WTC11 (cell line): Measurements from ENCODE around the gene HLA-C. TPM values are rescaled to one million over a fixed set of nuclear protein-coding genes. Genes with fewer than 3 reads are reported as not detected.

ENCODE experiments used
- ATAC-seq: fragments of 200-7000 bp; cut with Tn5 transposase; 2 replicates; pipeline ENCODE4 v1.10.0; 2021; ENCODE audit warnings: mild to moderate bottlenecking, moderate library complexity
- CTCF ChIA-PET: fragments of 300-600 bp; sonication (Branson Sonifier 250); formaldehyde crosslinking; loops from one replicate; lab custom pipeline; 2021; ENCODE audit warnings: antibody characterized with exemption; lab: Charles Lee
- POLR2A ChIA-PET: fragments of 350-600 bp; sonication (Branson Sonifier 250); formaldehyde crosslinking; loops from one replicate; lab custom pipeline; 2021; ENCODE audit warnings: antibody characterized with exemption; lab: Charles Lee
- DNase-seq: peaks from one replicate; pipeline ENCODE4 v3.0.0; 2021; ENCODE audit warnings: low spot score
- H3K27ac Mint-ChIP-seq: 2 replicates; pipeline ENCODE4 v1.8.0; 2021; ENCODE audit warnings: mixed read lengths
- H3K27me3 Mint-ChIP-seq: 2 replicates; pipeline ENCODE4 v1.8.0; 2021; ENCODE audit warnings: low read depth, mild to moderate bottlenecking, moderate library complexity, mixed read lengths
- H3K36me3 Mint-ChIP-seq: 2 replicates; pipeline ENCODE4 v1.8.0; 2021; ENCODE audit warnings: mixed read lengths
- H3K4me1 Mint-ChIP-seq: 2 replicates; pipeline ENCODE4 v1.8.0; 2022; ENCODE audit warnings: mixed read lengths
- H3K4me3 Mint-ChIP-seq: 2 replicates; pipeline ENCODE4 v1.8.0; 2021; ENCODE audit warnings: mild to moderate bottlenecking, moderate library complexity, mixed read lengths
- H3K9me3 Mint-ChIP-seq: 2 replicates; pipeline ENCODE4 v1.8.0; 2021; ENCODE audit warnings: mixed read lengths
- JAZF1 ChIP-seq: fragments of 250-450 bp; sonication (Bioruptor Pico); IDR thresholded peaks from 2 replicates; pipeline ENCODE4 v1.9.0; 2021; ENCODE audit warnings: moderate library complexity, mild to moderate bottlenecking, inconsistent platforms
- MXD4 ChIP-seq: fragments of 250-450 bp; sonication (Bioruptor Pico); IDR thresholded peaks from 2 replicates; pipeline ENCODE4 v1.8.0; 2021; ENCODE audit warnings: mild to moderate bottlenecking, moderate library complexity, borderline replicate concordance
- NFATC4 ChIP-seq: fragments of 250-450 bp; sonication (Bioruptor Pico); IDR thresholded peaks from 2 replicates; pipeline ENCODE4 v1.9.0; 2021; ENCODE audit warnings: mild to moderate bottlenecking
- NR2C2 ChIP-seq: sonication (generic); formaldehyde crosslinking; IDR thresholded peaks from 2 replicates; pipeline ENCODE4 v1.8.0; 2022; ENCODE audit warnings: mild to moderate bottlenecking, missing genetic modification reagents
- SMAD3 ChIP-seq: sonication (generic); formaldehyde crosslinking; IDR thresholded peaks from 2 replicates; pipeline ENCODE4 v1.8.0; 2022; ENCODE audit warnings: missing genetic modification reagents, mild to moderate bottlenecking, borderline replicate concordance
- SOX15 ChIP-seq: fragments of 250-450 bp; sonication (Bioruptor Pico); IDR thresholded peaks from 2 replicates; pipeline ENCODE4 v1.9.0; 2021; ENCODE audit warnings: mild to moderate bottlenecking
- SP1 ChIP-seq: sonication (generic); formaldehyde crosslinking; conservative IDR thresholded peaks from 2 replicates; pipeline ENCODE4 v1.8.1; 2022; ENCODE audit warnings: missing genetic modification reagents
- TEAD1 ChIP-seq: sonication (generic); formaldehyde crosslinking; IDR thresholded peaks from 2 replicates; pipeline ENCODE4 v1.8.0; 2022; ENCODE audit warnings: mild to moderate bottlenecking, missing genetic modification reagents
- ZNF396 ChIP-seq: fragments of 250-450 bp; sonication (Bioruptor Pico); IDR thresholded peaks from 2 replicates; pipeline ENCODE4 v1.8.0; 2021; ENCODE audit warnings: mild to moderate bottlenecking, moderate library complexity, borderline replicate concordance
- ZNF416 ChIP-seq: fragments of 250-450 bp; sonication (Bioruptor Pico); IDR thresholded peaks from 2 replicates; pipeline ENCODE4 v1.9.0; 2021; ENCODE audit warnings: mild to moderate bottlenecking, inconsistent platforms
- total RNA-seq: library from RNA; stranded (reverse); gene quantifications from 3 replicates; pipeline ENCODE4 v1.2.3, GENCODE V29; 2021
- TF ChIP-seq, protein P1 (sequence below): sonication (generic); formaldehyde crosslinking; IDR thresholded peaks from 2 replicates; pipeline ENCODE4 v1.8.1; 2022; ENCODE audit warnings: low read depth, mild to moderate bottlenecking, moderate library complexity, missing genetic modification reagents, borderline replicate concordance
- TF ChIP-seq, protein P2 (sequence below): sonication (generic); formaldehyde crosslinking; IDR thresholded peaks from 2 replicates; pipeline ENCODE4 v1.8.1; 2022; ENCODE audit warnings: missing genetic modification reagents, borderline replicate concordance
- TF ChIP-seq, protein P3 (sequence below): fragments of 250-450 bp; sonication (Bioruptor Pico); IDR thresholded peaks from 2 replicates; pipeline ENCODE4 v1.9.0; 2021; ENCODE audit warnings: mild to moderate bottlenecking, borderline replicate concordance

Gene HLA-C
- total RNA-seq, 1 experiment from 2014 or later, result 82.9 TPM

- Mint-ChIP-seq H3K27ac (peak overlapping the region; percentile 87; the same call in 1 of the 2 replicates), H3K9me3 (no peaks in the 10 kb centered on the region), H3K27me3 (peaks cover 54% of the 10 kb centered on the region), H3K4me1 (peaks cover 18% of the 10 kb centered on the region), H3K36me3 (peaks cover 27% of the 10 kb centered on the region), H3K4me3 (peak overlapping the region; percentile 88)
- DNase-seq (no peak), ATAC-seq (no peak)
- POLR2A ChIA-PET, result interaction anchor here (1.2 kb wide), 1 partner anchor 21 kb away, joined by 3 read pairs; no protein-coding TSS in a partner anchor
- TF ChIP-seq SMAD3 (CRISPR knock-in tag), result no peak
- TF ChIP-seq SP1 (CRISPR knock-in tag), result no peak
- CTCF ChIA-PET, result interaction anchor here (1.0 kb wide), 2 partner anchors 76 to 94 kb away, joined by 4 to 8 read pairs; no protein-coding TSS in a partner anchor
Observed at GRCh38 chr6:31272436-31272835, 544 bp upstream of the HLA-C start.

- CTCF ChIA-PET, result no interaction called here
- peak overlapping the region; percentile 88 for H3K4me3 Mint-ChIP-seq
- TF ChIP-seq NFATC4 (CRISPR knock-in tag), result no peak
- TF ChIP-seq, protein P1, sequence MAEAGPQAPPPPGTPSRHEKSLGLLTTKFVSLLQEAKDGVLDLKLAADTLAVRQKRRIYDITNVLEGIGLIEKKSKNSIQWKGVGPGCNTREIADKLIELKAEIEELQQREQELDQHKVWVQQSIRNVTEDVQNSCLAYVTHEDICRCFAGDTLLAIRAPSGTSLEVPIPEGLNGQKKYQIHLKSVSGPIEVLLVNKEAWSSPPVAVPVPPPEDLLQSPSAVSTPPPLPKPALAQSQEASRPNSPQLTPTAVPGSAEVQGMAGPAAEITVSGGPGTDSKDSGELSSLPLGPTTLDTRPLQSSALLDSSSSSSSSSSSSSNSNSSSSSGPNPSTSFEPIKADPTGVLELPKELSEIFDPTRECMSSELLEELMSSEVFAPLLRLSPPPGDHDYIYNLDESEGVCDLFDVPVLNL (CRISPR knock-in tag), result no peak
- TF ChIP-seq, all 79 proteins: peak for 0
- Mint-ChIP-seq H3K9me3 (no peaks in the 10 kb centered on the region), H3K27me3 (peaks cover 39% of the 10 kb centered on the region), H3K36me3 (peaks cover 27% of the 10 kb centered on the region), H3K4me1 (peaks cover 18% of the 10 kb centered on the region), H3K27ac (no peak overlapping the region)
- DNase-seq (peak; percentile 46), ATAC-seq (peak; percentile 35)
- POLR2A ChIA-PET, result no interaction called here
Observed at GRCh38 chr6:31270788-31271640, 878 bp downstream of the HLA-C start.

DNA sequence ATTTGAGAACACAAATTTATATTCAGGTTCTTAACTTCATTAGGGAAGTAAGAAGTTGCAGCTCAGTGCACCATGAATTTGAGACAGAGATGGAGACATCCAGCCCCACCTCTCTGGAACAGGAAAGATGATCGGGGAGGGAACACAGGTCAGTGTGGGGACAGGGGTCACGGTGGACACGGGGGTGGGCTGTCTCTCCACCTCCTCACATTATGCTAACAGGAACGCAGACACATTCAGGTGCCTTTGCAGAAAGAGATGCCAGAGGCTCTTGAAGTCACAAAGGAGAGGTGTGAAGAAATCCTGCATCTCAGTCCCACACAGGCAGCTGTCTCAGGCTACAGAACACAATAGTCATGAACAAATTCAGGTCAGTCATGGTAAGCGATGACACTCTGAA lies 3.1 kb downstream of the HLA-C start:
- H3K27ac Mint-ChIP-seq, result no peak overlapping the region

More for the DNA sequence above, 3.1 kb downstream of the HLA-C start:
- CTCF ChIA-PET, result no interaction called here
- Mint-ChIP-seq H3K27me3 (peaks cover 27% of the 10 kb centered on the region), H3K36me3 (peaks cover 27% of the 10 kb centered on the region), H3K9me3 (peaks cover 15% of the 10 kb centered on the region), H3K4me1 (peaks cover 18% of the 10 kb centered on the region), H3K4me3 (no peak overlapping the region)
- DNase-seq, result no peak
- POLR2A ChIA-PET, result no interaction called here
- ATAC-seq, result no peak
- TF ChIP-seq NR2C2 (CRISPR knock-in tag) (no peak), ZNF416 (CRISPR knock-in tag) (no peak), SOX15 (no peak), TEAD1 (CRISPR knock-in tag) (no peak), JAZF1 (CRISPR knock-in tag) (no peak), ZNF396 (CRISPR knock-in tag) (no peak), SMAD3 (CRISPR knock-in tag) (no peak), MXD4 (CRISPR knock-in tag) (no peak)
- TF ChIP-seq, protein P2, sequence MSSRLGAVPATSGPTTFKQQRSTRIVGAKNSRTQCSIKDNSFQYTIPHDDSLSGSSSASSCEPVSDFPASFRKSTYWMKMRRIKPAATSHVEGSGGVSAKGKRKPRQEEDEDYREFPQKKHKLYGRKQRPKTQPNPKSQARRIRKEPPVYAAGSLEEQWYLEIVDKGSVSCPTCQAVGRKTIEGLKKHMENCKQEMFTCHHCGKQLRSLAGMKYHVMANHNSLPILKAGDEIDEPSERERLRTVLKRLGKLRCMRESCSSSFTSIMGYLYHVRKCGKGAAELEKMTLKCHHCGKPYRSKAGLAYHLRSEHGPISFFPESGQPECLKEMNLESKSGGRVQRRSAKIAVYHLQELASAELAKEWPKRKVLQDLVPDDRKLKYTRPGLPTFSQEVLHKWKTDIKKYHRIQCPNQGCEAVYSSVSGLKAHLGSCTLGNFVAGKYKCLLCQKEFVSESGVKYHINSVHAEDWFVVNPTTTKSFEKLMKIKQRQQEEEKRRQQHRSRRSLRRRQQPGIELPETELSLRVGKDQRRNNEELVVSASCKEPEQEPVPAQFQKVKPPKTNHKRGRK, result no peak
- TF ChIP-seq, protein P3, sequence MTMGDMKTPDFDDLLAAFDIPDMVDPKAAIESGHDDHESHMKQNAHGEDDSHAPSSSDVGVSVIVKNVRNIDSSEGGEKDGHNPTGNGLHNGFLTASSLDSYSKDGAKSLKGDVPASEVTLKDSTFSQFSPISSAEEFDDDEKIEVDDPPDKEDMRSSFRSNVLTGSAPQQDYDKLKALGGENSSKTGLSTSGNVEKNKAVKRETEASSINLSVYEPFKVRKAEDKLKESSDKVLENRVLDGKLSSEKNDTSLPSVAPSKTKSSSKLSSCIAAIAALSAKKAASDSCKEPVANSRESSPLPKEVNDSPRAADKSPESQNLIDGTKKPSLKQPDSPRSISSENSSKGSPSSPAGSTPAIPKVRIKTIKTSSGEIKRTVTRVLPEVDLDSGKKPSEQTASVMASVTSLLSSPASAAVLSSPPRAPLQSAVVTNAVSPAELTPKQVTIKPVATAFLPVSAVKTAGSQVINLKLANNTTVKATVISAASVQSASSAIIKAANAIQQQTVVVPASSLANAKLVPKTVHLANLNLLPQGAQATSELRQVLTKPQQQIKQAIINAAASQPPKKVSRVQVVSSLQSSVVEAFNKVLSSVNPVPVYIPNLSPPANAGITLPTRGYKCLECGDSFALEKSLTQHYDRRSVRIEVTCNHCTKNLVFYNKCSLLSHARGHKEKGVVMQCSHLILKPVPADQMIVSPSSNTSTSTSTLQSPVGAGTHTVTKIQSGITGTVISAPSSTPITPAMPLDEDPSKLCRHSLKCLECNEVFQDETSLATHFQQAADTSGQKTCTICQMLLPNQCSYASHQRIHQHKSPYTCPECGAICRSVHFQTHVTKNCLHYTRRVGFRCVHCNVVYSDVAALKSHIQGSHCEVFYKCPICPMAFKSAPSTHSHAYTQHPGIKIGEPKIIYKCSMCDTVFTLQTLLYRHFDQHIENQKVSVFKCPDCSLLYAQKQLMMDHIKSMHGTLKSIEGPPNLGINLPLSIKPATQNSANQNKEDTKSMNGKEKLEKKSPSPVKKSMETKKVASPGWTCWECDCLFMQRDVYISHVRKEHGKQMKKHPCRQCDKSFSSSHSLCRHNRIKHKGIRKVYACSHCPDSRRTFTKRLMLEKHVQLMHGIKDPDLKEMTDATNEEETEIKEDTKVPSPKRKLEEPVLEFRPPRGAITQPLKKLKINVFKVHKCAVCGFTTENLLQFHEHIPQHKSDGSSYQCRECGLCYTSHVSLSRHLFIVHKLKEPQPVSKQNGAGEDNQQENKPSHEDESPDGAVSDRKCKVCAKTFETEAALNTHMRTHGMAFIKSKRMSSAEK (CRISPR knock-in tag), result no peak
